Measurements from ENCODE around the gene FGA. TPM values are rescaled to one million over a fixed set of nuclear protein-coding genes. Genes with fewer than 3 reads are reported as not detected.

The FGA gene
- total RNA-seq, 4 donors from 2014 or later: not detected

- Histone ChIP-seq H3K4me1 (peaks cover 3 to 6% of the 10 kb centered on the region in 2 donors), H3K36me3 (no peaks in the 10 kb centered on the region), H3K27me3 (no peaks in the 10 kb centered on the region), H3K4me3 (replicated peaks in 1 of 3) (no peak overlapping the region), H3K9me3 (no peaks in the 10 kb centered on the region), H3K27ac (no peak overlapping the region)
- WGBS, 2 donors: 87 to 91% methylated on average over 3 of the region's 3 CpGs
- DNase-seq: no peak
- intact Hi-C loops (cut with DNase I): loop anchor here (10.0 kb wide), 1 partner anchor 149 kb away; no protein-coding TSS in a partner anchor
- TF ChIP-seq POLR2A (IDR thresholded peaks at IDR 0.05): no peak
- TF ChIP-seq CTCF (IDR thresholded peaks at IDR 0.05): no peak
Measured at GRCh38 chr4:154625971-154626370, 35.4 kb upstream of the FGA start.

DNA sequence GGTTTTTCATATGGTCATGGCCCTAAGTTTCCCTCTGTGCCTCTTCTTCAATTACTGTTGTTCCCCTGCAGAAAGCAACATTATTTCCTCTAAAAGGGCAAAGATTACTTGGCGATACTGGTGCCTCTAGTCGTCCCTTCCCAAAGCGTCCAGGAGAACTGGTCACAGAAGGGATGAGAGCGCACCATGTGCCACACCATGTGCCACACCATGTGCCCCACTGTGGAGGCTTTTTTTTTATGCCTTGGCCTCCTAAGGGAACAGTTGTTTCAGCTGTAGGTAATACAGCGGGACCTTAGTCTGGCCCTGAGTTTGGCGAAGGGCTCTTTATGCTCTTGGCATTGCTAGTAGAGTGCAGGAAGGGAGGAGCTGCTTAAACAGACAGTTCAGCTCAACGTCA is 33.5 kb upstream of the FGA start:
- 88 to 91% methylated on average over 7 of the region's 7 CpGs for WGBS, 2 donors
- Histone ChIP-seq H3K36me3 (no peaks in the 10 kb centered on the region), H3K27me3 (no peaks in the 10 kb centered on the region), H3K4me3 (replicated peaks in 1 of 3) (no peak overlapping the region), H3K9me3 (no peaks in the 10 kb centered on the region), H3K27ac (no peak overlapping the region), H3K4me1 (peaks cover 3 to 6% of the 10 kb centered on the region in 2 donors)
- intact Hi-C loops (cut with DNase I): loop anchor here (5.0 to 10.0 kb wide), 2 partner anchors 67 to 151 kb away; no protein-coding TSS in a partner anchor
- DNase-seq: no peak
- no peak for TF ChIP-seq POLR2A (IDR thresholded peaks at IDR 0.05)

DNA sequence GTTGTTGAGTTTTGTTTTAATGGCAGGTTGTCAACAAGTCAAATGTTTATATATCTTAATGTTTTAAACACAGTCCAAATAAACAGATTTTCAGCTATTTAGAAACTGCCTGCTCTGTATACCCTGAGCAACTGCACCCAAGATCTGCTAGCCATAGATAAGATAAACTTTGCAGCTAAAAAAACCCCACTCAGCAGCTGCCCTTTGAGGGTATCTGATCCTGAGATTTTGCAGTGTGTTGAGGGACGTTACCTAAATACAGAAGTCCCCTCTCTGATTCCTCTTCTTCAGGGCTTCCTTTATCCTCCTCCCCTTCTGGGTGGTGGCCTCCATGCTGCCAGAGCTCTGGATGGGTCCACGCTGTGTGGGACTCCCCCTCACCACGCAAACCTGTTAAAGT is 32.9 kb upstream of the FGA start:
- no peak for DNase-seq
- Histone ChIP-seq H3K4me3 (replicated peaks in 1 of 3) (no peak overlapping the region), H3K9me3 (no peaks in the 10 kb centered on the region), H3K36me3 (no peaks in the 10 kb centered on the region), H3K27me3 (no peaks in the 10 kb centered on the region), H3K4me1 (peaks cover 3 to 6% of the 10 kb centered on the region in 2 donors), H3K27ac (no peak overlapping the region)
- intact Hi-C loops (cut with DNase I): loop anchor here (5.0 to 10.0 kb wide), 2 partner anchors 66 to 151 kb away; no protein-coding TSS in a partner anchor
- WGBS, 2 donors: 81 to 87% methylated on average over 3 of the region's 3 CpGs
- TF ChIP-seq POLR2A (IDR thresholded peaks at IDR 0.05) (no peak), CTCF (IDR thresholded peaks at IDR 0.05) (no peak)

- Histone ChIP-seq H3K9me3 (no peaks in the 10 kb centered on the region), H3K27me3 (no peaks in the 10 kb centered on the region), H3K4me1 (peaks cover 3 to 6% of the 10 kb centered on the region in 2 donors), H3K36me3 (no peaks in the 10 kb centered on the region), H3K27ac (no peak overlapping the region), H3K4me3 (replicated peaks in 1 of 3) (no peak overlapping the region)
- intact Hi-C loops (cut with DNase I): loop anchor here (5.0 to 10.0 kb wide), 2 partner anchors 65 to 152 kb away; no protein-coding TSS in a partner anchor
- TF ChIP-seq POLR2A (IDR thresholded peaks at IDR 0.05): no peak
- TF ChIP-seq CTCF (IDR thresholded peaks at IDR 0.05): peak in 5 of 6 experiments; percentile 16 to 62 (median 55)
- DNase-seq: peak; percentile 13 to 15
Measured at GRCh38 chr4:154622598-154622997, 32.1 kb upstream of the FGA start.

- intact Hi-C loops (cut with DNase I): loop anchor here (5.0 to 10.0 kb wide), 2 partner anchors 63 to 155 kb away; no protein-coding TSS in a partner anchor
- no peak for DNase-seq
- WGBS, 2 donors: 0% methylated on average over 1 of the region's 1 CpG
Measured at GRCh38 chr4:154620111-154620510, 29.6 kb upstream of the FGA start.

More at GRCh38 chr4:154620111-154620510, 29.6 kb upstream of the FGA start:
- Histone ChIP-seq H3K4me1 (no peaks in the 10 kb centered on the region), H3K27me3 (no peaks in the 10 kb centered on the region), H3K27ac (no peak overlapping the region), H3K36me3 (no peaks in the 10 kb centered on the region), H3K4me3 (replicated peaks in 1 of 3) (no peak overlapping the region), H3K9me3 (no peaks in the 10 kb centered on the region)
- TF ChIP-seq CTCF (IDR thresholded peaks at IDR 0.05) (no peak), POLR2A (IDR thresholded peaks at IDR 0.05) (no peak)

Measured in thyroid gland (tissue), 4 donors.